Measurements from ENCODE around the gene SLIT3.
A peak's percentile ranks its signal among the peaks of the same experiment; 100 is the strongest.

Gene SLIT3

DNA sequence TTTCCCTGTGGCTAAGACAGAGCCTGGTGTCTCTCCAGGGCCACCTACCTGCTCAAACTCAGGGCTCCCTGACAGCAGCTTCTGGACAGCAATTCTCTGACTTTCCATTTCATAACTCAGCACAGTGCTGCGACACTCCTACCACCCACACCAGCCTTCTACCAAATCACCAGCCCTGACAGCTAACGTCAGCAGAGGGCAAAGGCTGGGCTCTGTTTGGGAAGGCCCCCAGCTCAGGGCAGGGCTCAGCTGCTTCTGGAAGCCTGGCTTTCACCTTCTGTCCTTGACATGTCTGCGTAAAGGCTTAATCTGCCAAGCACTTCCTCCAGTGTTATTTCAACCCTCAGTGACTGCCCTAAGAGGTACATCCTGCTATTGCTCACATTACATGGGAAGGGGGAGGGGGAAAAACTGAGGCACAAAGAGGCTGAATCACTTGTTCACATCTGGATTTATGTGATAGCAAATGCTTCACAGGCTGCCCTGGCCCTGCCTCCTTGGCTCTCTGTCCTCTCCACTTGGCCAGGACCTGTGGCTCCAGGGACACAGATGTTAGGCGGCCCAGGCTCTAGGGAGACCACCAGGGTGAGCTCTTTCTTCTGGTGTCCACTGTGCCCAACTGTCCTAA lies 619.3 kb downstream of the SLIT3 start:
- TF ChIP-seq ZNF70 (CRISPR knock-in tag; IDR thresholded peaks at IDR 0.05), result no peak
- no peak for TF ChIP-seq ZFP3 (CRISPR knock-in tag; IDR thresholded peaks at IDR 0.05)
- TF ChIP-seq CSRNP3 (CRISPR knock-in tag; IDR thresholded peaks at IDR 0.05), result no peak
- no peak for TF ChIP-seq BACH2 (CRISPR knock-in tag; IDR thresholded peaks at IDR 0.05; ENCODE audit: borderline replicate concordance)
- TF ChIP-seq, protein P1, sequence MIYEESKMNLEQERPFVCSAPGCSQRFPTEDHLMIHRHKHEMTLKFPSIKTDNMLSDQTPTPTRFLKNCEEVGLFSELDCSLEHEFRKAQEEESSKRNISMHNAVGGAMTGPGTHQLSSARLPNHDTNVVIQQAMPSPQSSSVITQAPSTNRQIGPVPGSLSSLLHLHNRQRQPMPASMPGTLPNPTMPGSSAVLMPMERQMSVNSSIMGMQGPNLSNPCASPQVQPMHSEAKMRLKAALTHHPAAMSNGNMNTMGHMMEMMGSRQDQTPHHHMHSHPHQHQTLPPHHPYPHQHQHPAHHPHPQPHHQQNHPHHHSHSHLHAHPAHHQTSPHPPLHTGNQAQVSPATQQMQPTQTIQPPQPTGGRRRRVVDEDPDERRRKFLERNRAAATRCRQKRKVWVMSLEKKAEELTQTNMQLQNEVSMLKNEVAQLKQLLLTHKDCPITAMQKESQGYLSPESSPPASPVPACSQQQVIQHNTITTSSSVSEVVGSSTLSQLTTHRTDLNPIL (CRISPR knock-in tag; IDR thresholded peaks at IDR 0.05; ENCODE audit: low read depth), result no peak
- no peak for TF ChIP-seq CSDC2 (CRISPR knock-in tag; IDR thresholded peaks at IDR 0.05)
- no peak for TF ChIP-seq PATZ1 (CRISPR knock-in tag; IDR thresholded peaks at IDR 0.05; ENCODE audit: borderline replicate concordance)
- TF ChIP-seq TSHZ2 (CRISPR knock-in tag; IDR thresholded peaks at IDR 0.05), result no peak
- TF ChIP-seq PPARA (CRISPR knock-in tag; IDR thresholded peaks at IDR 0.05; ENCODE audit: borderline replicate concordance), result no peak
- no peak for TF ChIP-seq ZFP30 (CRISPR knock-in tag; IDR thresholded peaks at IDR 0.05)
- no peak for TF ChIP-seq ZC3H10 (CRISPR knock-in tag; IDR thresholded peaks at IDR 0.05)
- no peak for ATAC-seq

GRCh38 chr5:168680395-168680794 lies 620.5 kb downstream of the SLIT3 start:
- TF ChIP-seq ISL1 (CRISPR knock-in tag; IDR thresholded peaks at IDR 0.05) (no peak), ZFP30 (CRISPR knock-in tag; IDR thresholded peaks at IDR 0.05) (no peak), ARNTL (CRISPR knock-in tag; IDR thresholded peaks at IDR 0.05; ENCODE audit: borderline replicate concordance, low read depth) (no peak), SNAI2 (CRISPR knock-in tag; IDR thresholded peaks at IDR 0.05) (no peak), CSRNP3 (CRISPR knock-in tag; IDR thresholded peaks at IDR 0.05) (no peak), BACH2 (CRISPR knock-in tag; IDR thresholded peaks at IDR 0.05; ENCODE audit: borderline replicate concordance) (no peak), TCF4 (CRISPR knock-in tag; IDR thresholded peaks at IDR 0.05; ENCODE audit: borderline replicate concordance) (no peak), ZNF8 (CRISPR knock-in tag; IDR thresholded peaks at IDR 0.05) (no peak), ZNF565 (CRISPR knock-in tag; conservative IDR thresholded peaks at IDR 0.05; ENCODE audit: low read depth) (no peak), CSDC2 (CRISPR knock-in tag; IDR thresholded peaks at IDR 0.05) (no peak), PPARA (CRISPR knock-in tag; IDR thresholded peaks at IDR 0.05; ENCODE audit: borderline replicate concordance) (no peak), ZC3H10 (CRISPR knock-in tag; IDR thresholded peaks at IDR 0.05) (no peak), OSR1 (CRISPR knock-in tag; IDR thresholded peaks at IDR 0.05) (no peak)
- TF ChIP-seq, protein P1 (CRISPR knock-in tag; IDR thresholded peaks at IDR 0.05; ENCODE audit: low read depth), result no peak
- 0 out of 3 replicates have a peak, but pooled peaks have one; percentile 4 for ATAC-seq

DNA sequence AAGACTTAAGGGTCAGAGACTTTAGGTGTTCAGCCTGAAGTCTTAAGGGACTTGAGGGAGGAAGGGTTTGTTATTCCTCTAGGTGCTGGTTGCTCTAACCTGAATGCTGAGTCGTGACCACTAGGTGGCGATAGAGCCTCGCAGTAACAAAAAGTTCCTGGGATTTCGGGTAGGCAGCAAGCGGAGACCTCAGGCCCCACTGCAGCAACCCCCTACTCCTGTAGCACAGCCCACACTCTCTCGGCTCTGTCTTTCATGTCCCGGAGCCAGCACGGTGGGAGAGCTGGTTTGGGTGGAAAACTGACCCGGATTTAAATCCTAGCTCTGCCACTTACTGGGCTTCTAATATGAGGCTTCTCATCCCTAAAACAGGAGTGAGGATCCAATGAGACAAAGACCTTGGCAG lies 621.4 kb downstream of the SLIT3 start:
- TF ChIP-seq ZNF8 (CRISPR knock-in tag; IDR thresholded peaks at IDR 0.05), result no peak
- TF ChIP-seq GLIS3 (CRISPR knock-in tag; IDR thresholded peaks at IDR 0.05), result no peak
- TF ChIP-seq ZFP30 (CRISPR knock-in tag; IDR thresholded peaks at IDR 0.05), result no peak
- no peak for TF ChIP-seq RARB (CRISPR knock-in tag; IDR thresholded peaks at IDR 0.05)
- no peak for TF ChIP-seq ZFP3 (CRISPR knock-in tag; IDR thresholded peaks at IDR 0.05)
- no peak for TF ChIP-seq CSRNP3 (CRISPR knock-in tag; IDR thresholded peaks at IDR 0.05)
- TF ChIP-seq TCF4 (CRISPR knock-in tag; IDR thresholded peaks at IDR 0.05; ENCODE audit: borderline replicate concordance), result no peak
- no peak for TF ChIP-seq PATZ1 (CRISPR knock-in tag; IDR thresholded peaks at IDR 0.05; ENCODE audit: borderline replicate concordance)
- TF ChIP-seq ZNF70 (CRISPR knock-in tag; IDR thresholded peaks at IDR 0.05), result no peak
- TF ChIP-seq BACH2 (CRISPR knock-in tag; IDR thresholded peaks at IDR 0.05; ENCODE audit: borderline replicate concordance), result no peak
- no peak for TF ChIP-seq SNAI2 (CRISPR knock-in tag; IDR thresholded peaks at IDR 0.05)
- no peak for TF ChIP-seq CSDC2 (CRISPR knock-in tag; IDR thresholded peaks at IDR 0.05)
- TF ChIP-seq ARNTL (CRISPR knock-in tag; IDR thresholded peaks at IDR 0.05; ENCODE audit: borderline replicate concordance, low read depth), result no peak
- peak; percentile 83 for ATAC-seq

All from SK-N-SH treated with all-trans-retinoic acid at 6 μM for 48 hours (cell line).